Stimulated activated CD8-positive, alpha-beta memory T cell treated with anti-CD3 and anti-CD28 coated beads, Interleukin-12 subunit alpha, Interleukin-12 subunit beta, amount 100 ng/mL, for 24 hours (primary cell): ENCODE data around the gene TRAM2.

ENCODE experiments used
- DNase-seq: peaks from one replicate; pipeline ENCODE4 v3.0.0-alpha.2; 2020; ENCODE audit errors: extremely low read depth

The TRAM2 gene

DNA sequence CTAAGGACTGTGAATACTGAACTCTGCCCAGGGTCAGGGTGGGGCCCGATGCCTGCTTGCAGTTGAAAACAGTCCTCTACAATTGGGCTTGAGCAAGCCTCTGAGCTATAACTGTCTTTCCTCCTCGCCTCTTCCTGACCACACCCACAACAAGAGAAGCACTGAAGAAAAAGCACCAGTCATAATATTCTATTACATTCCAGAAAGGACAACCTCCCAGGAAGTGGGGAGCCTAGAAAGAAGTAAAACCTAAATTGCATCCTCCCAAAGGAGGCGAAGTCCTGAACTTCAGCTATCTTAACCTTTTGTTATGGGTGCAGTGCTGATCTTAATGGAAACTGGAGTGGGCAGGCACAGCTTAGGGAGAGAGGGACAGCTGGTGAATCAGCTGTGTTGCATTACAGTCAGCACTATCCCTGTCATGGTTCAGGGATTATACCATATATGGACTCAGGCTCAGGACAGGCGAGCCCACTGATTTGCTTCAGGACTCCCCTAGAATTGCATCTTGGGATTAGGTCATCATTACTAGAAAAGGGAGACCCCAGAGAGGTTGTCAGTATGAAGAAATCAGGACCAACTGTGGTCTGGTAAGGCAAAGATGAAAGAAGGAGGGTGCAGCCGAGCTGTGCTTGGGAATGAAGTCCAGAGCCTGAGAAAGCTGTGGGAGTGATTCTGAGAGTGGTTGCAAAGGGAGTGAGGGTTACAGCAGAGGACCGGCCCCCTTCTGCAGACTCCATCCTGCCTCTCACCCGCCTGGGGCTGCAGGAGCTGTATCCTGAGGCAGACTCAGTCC is 18.3 kb upstream of the TRAM2 start:
- no peak for DNase-seq

DNA sequence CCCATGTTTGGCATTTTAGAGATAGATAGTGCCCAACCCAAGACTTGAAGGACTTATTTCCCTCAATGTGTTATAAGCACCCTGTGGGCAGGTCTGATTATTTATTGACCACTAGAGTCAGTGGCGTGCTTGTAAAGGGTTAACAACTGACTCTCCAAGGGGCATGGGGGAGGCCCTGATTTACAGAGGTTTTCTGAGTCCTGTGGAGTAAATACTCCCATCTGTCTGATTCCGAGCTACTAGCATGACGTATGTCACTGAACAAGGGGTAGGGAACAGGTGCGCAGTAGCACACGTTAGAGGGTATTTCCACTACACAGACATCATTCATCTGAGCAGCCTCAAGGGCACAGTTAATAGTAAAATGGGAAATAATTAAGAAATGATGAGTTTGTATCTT is 17.4 kb upstream of the TRAM2 start:
- DNase-seq = no peak

DNA sequence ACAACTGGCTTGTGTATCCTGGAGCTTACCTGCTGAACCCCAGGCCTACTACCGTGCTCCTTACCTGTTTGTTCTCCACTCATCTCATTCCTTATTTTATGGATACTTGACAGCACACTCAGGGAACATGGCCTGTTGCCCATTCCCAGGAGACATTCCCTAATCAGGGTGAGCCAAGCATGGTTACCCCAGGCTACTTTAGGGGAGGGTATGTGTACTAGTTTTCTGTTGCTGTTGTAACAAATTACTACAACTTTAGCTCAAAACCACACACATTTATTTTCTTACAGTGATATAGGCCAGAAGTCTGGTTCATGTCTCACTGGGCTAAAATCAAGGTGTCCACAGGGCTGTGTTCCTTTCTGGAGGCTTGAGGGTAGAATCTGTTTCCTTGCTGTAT is 15.0 kb upstream of the TRAM2 start:
- DNase-seq = no peak

DNA sequence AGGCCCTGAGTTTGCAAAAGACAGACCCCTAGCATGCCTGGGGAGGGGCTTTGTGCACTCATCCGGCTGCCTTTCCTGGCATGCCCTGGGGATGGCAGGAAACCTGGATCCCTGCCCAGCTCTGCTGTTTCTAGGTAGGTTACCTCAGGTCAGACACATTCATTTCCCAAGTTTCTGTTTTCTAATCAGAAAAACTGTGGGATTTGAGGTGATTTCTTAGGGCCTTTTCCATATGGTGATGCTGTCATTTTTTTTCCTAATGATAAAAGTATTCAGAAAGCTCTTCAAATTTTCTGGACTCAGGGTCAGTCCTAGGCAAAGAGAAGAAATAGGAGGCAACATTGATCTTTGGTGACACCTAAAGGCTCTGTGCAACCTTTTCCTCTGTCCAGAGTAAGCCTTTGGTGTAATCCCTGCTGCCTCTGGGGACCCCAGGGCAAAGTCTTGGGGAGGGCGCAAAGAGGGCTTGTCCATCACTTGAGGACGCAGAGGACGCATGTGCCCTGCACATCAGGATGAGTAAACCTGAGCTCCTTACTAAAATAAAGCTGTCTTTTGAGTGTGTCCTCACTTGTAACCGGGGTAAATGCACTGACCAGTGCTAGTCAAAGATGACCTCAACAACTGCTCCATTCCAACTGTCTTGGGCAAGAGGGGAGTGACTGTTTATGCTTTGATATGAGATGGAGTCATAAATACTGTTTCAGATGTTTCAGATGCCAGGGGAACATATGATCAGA is 13.5 kb upstream of the TRAM2 start:
- no peak for DNase-seq

- DNase-seq = no peak
Measured at GRCh38 chr6:52588710-52589091, 11.8 kb upstream of the TRAM2 start.

- no peak for DNase-seq
Measured at GRCh38 chr6:52588087-52588709, 11.3 kb upstream of the TRAM2 start.

DNA sequence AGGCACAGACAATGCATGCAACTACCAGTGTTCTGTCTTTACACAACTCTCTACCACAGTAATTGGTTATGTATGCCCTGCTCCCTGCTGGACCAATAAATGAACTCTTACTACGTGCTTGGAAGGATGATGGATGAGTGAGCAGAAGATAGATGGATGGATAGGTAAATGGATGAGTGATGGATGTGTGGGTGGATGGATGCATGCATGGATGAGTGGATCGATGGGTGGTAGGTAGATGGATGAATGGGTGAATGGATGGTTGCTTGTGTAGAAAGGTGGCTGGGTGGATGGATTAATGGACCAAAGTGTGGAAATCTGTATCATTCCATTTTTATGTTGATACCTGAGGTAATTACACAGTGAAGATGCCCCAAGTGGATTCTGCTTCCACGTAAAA is 10.1 kb upstream of the TRAM2 start:
- DNase-seq = no peak

- no peak for DNase-seq
Measured at GRCh38 chr6:52584203-52584602, 7.3 kb upstream of the TRAM2 start.

DNA sequence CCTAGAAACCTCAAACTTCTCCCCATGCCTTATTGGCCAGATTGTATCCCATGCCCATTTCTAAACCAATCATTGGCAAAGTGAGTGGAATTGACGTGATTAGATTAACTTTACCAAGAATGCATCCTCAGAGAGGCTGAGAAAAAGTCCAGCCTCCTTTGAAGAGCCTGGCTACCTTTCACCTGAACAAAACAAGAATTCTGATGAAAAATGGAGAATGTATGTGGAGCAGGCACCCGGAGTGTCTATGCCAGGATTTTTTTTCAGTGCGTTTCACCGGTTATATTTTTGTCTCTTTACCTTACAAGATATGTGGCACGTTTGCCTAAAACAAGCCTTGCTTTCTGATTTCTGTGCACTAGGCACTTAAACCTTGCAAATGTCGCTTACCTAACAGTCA is 6.1 kb upstream of the TRAM2 start:
- DNase-seq = no peak

GRCh38 chr6:52582446-52582845 is 5.6 kb upstream of the TRAM2 start:
- DNase-seq = no peak

GRCh38 chr6:52580905-52581304 is 4.0 kb upstream of the TRAM2 start:
- no peak for DNase-seq

DNA sequence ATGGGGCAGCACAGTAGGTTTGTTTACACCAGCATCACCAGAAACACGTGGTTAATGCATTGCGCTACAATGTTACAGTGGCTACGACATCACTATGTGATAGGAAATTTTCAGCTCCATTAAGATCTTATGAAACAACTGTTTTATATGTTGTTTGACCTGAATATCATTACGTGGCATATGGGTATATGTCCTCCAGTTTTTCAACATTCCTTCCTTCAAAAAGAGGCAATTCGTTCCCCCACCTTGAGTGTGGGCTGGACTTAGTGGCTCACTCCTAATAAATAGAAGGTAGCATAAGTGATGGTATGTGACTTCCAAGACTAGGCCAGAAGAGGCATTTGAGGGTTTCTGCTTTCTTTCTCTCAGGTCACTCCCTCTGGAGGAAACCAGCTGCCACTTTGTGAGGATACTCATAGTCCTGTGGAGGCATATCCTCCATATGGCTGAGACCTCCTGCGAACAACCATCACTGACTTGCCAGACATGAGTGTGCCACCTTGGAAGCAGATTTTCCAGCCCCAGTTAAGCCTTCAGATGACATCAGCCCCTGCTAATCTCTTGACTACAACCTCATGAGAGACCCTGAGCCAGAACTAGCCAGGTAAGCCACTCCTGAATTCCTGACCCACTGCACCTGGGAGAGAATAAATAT is 2.3 kb upstream of the TRAM2 start:
- no peak for DNase-seq

- no peak for DNase-seq
Measured at GRCh38 chr6:52577778-52578463, 1.1 kb upstream of the TRAM2 start.

DNA sequence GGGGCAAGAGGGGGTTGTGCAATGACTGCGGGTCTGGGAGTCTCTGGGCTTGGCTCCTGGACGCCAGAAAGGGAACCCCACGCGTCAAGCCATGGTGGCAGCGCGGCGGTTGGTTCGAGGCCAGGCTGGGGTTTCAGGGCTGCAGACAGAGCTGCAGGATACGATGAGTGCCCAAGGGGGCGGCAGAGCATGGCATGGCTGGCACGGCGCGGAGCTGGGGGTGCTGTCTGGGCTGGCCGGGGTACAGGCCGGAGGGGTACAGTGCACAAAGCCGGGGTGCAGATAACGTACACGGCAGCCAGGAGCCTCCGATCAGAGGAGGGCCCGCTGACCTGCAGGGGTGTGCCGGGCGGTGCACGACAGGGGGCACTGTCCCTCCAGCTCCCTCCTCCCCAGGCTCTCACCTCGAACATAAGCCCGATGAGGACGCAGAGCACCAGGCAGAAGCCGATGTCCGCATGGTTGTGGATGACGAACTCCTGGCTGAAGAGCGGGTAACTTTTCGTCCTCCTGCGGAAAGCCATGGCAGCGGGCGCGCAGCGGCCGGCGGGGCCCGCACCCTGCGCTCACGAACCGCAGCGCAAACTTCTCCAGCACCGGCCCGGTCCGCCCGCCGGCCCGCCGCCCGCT is 353 bp downstream of the TRAM2 start:
- no peak for DNase-seq

DNA sequence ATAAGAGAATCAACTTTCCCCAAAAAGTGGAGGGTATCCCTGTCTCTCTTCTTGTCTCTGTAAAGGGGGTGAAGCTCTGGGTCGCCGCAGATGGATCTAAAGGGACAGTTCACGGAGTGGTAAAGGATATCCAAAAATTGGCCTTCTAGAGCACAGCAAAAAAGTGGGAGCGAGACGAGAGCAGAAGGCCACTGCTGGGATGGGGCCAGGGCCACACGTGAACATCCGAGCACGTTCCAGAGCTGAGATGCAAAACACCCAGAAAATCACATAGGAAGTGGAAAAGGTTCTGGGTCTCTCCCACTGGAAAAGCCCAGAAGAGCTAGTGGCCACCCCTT is 837 bp downstream of the TRAM2 start:
- no peak for DNase-seq

DNA sequence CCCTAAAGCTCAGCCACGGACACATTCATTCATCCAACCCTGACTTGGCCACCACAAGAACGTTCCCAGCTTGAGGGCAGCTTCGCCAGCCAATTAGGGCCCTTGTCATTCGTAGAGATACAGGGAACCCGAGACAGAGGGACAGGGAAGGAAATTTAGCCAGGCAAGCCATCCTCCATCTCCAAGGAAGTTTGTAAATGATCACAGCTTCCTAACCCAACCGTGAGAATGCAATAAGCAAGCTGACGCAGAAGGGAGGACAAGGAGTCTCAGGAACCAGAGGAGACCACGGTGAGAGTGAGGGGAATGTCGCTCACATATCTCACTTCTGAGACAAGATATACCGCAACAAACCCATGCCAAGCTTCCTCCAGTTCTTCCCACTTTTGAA is 1.4 kb downstream of the TRAM2 start:
- no peak for DNase-seq

DNA sequence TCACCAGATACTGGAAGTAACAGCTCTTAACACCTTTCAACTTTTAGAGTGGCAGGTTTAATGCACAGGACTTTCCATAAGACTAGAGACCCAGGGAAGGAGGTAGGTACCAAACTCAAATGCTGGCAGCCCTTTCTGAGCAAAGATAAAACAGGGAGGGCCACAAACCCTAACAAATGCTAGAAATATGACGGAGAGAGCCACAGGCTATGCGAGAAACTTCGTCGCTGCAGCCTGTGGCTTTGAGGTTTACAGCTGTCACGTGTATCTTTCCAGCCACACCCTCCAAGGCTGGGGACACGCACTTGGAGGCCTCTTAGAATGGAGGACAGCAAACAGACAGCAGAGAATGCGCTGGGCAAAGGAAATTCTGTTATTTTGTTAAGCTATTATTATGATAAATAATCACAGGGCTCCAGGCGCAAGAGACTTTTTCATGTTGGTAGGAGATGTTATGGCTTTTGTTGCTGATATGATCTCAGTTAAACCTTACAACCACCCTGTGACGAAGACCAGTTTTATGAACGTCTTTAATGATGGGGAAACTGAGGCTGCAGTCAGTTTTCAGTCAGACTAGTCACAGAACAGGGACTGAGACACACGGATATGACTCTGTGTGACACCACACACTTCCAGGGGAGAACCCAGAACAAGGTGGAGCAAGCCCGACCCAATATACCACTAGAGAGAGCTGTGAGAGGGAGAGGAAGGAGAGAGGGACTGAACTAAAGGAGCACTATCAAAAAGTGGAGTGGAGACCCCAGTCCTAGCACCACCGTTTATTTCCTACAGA is 2.0 kb downstream of the TRAM2 start:
- no peak for DNase-seq

DNA sequence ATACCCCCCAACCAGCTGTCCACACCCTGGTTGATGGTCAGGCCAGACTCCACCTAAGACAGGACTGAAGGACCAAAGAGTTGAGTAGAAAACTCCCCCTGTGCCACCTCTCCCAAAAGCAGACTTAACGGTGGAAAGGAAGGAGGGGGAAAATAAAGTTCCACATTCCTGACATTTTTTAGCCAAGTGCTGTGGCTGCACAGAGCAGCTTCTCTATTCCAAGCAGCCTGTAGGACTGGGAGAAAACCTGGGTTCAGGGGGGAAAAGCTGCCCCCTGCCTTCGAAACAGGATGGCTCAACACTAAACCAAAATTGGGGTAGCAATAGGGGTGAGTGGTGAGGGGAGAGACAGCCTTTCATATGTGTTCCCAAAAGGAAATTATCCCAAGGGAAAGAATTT is 3.6 kb downstream of the TRAM2 start:
- no peak for DNase-seq

GRCh38 chr6:52572536-52572935 is 4.3 kb downstream of the TRAM2 start:
- DNase-seq = no peak

GRCh38 chr6:52571099-52571755 is 5.6 kb downstream of the TRAM2 start:
- DNase-seq = no peak
